Activated CD4-positive, alpha-beta T cell treated with anti-CD3 and anti-CD28 coated beads for 48 hours (primary cell): ENCODE results near the gene PLEKHA8.

ENCODE experiments used
- DNase-seq: peaks from one replicate; pipeline ENCODE4 v3.0.0-alpha.2; 2020

Gene PLEKHA8

DNA sequence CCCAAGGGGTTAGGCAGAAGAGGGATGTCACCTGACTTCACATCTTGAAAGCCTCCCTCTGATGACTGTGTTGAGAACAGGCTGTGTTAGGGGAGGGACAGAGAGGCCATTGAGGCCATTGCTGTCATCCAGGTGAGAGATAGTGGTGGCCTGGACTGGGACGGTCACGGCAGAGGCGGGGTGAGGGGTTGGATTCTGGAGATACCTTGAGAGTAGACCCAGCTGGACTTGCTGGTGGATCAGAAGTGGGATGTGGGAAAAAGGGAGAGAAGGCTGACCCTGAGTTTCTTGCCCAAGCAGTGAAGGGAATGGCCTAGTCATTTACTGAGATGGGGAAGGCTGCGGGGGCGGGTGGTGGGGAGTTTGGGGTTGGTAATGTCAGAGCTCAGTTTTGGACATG is 120.2 kb downstream of the PLEKHA8 start:
- DNase-seq, result no peak

DNA sequence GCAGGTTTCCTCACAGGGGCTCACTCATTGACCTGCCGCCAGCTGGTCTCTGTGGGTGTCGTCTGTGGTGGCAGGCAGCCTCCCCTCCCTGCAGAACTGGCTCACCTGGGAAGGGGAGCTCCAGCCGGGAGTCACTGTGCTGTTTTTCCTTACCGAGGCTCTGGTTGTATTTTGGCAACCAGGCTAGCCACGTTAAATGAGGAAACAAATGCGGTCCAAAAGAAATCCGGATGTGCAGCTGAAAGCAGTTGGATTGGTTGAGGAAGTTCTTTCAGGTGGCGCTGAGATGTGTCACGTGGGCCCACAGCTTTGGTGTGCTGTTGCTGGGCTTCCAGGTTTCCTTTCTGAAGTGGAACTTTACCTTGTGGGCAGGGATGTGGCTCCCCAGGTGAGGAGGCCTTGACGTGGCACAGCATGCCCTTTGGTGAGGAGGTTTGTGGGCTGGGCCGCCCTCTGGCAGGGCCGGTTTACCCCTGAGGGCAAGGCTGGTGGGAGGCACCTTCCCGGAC is 120.8 kb downstream of the PLEKHA8 start:
- peak; percentile 29 for DNase-seq

DNA sequence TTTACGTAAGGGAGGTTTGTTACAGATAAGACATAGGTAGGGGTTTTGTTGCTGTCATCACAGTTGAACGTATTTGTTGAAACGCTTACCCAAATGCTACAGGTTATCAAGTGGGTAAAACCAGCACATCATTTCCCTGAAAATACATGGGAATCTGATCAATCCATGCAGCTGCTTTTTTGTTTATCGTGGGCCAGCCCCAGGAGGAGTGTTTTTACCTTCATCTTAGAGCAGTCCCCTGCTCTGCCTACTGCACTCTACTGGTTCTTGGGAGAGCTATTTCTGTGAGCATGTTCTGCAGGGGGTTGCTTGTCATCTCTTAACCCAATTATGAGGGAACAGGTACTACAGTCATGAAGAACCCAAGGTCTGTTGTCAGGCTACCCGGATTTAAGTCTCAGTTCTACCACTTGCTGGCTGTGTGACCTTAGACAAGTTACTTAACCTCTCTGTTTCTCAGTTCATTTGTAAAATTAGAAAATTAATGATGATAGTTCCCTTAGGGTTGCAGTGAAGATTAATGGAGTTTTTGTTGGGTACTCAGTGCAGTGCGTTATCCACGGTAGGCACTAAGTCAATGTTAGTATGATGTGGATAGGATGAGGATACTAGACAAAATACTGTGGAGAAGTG is 121.5 kb downstream of the PLEKHA8 start:
- DNase-seq, result no peak

DNA sequence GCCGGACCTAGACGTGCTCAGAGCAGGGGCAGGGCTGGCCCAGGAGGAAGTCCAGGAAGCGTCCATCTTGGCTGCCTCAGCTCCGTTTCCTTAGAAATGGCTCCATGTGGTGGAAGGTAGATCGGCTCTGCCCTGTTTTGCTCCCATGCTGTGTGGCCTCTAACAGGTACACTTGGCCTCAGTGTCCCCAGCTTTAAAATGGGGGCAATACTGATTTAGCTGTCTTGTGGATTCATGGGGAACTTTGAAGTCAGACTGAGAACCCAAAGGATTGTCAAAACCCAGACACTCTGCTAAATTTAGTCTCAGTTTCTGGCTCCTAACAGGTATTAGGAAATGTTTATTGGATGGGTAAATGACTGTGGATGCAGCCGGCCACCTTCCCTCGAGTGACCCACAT is 122.5 kb downstream of the PLEKHA8 start:
- no peak for DNase-seq

DNA sequence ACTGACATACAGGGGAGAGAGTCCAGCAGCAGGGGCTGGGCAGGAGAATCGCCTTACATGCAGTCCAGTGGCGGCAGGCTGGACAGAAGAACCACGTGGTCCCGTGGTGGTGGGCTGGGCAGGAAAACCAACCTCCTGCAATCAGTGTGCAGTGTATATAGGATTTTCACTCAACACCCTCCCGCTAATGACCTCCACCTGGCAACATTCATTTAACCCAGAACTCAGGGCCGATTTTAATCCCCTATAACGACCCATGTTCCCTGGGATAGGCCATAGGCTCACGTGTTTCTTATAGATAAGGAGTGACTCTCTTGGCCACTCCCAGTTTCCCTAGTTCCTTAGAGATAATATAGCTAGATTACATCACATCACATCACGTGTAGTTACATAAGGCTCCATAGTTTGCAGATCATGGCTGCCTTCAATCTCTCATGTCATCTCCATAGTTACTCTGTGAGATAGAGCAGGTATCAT is 125.9 kb downstream of the PLEKHA8 start:
- DNase-seq, result no peak

DNA sequence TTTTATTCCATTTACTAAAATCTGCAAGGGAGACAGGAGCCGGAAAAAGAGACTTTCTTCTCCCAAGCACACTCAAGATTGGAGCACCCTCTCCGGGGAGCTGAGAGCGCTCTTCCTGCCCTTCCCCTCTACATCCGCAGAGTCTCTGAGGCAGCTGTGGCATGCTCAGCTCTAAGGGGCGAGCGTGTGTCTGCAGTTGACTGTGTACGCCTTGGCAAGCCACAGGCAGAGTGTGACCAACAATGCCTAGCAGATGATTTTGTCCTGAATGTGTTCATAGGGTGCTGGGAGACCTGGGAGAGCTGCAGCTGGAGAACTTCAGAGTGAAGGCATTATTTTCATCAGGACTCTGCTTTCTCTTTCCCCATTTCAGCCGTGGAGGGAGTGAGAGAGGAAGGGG is 127.3 kb downstream of the PLEKHA8 start:
- no peak for DNase-seq

DNA sequence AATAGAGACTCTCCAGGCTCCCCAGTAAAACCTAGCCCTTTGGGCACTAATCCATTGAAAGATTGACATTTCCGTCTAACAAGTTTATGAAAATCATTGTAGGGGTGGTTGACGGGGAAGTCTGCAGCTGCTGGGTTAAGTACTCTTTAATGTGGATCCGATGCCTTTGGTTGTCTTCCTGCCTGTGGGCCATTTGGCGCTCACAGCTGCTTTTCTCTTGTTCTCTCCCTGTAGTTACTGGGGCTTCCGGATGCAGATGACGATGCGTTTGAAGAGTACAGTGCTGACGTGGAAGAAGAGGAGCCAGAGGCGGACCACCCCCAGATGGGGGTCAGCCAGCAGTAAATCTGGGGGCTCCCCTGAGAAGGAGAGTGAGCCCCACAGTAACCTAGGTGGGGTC is 129.0 kb downstream of the PLEKHA8 start:
- DNase-seq, result peak; percentile 34

DNA sequence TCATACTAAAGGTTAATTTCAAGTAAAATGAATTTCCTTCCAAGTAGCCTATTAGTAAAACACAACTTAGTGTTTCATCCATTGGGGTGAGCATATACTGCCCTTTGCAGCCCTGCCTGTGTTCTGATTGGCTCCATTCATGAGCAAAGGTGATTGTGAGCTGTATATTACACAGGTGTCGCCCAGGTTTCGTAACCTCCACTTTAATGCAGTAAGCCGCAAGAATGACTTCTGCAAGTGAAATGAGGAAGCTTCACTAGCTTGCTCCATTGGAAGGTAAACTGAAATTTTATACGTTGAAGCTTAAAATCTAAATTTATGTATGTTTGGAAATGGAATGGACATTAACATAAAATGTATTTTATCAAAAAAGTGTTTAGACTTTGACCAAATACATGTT is 131.0 kb downstream of the PLEKHA8 start:
- DNase-seq, result no peak

DNA sequence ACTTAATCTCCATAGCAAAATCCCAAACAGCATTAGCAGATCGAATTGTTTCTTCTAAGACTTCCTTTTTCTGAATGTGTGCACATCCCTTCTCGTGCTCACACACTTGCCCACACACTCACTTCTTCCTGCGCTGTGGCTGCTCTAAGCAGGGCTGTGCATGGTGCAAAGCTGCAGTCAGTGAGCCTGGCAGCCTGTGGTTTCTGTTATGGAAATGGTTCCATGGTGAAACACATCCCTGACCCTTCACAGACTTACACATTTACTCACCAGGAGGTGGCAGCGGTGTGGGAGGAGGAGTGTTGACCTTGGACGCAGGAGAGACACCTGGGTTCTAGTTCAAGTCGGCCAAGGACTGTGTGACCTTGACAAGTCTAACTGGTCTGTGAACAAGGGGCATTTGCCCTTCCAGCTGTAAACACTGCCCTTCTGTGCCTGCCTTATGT is 131.5 kb downstream of the PLEKHA8 start:
- peak; percentile 41 for DNase-seq

DNA sequence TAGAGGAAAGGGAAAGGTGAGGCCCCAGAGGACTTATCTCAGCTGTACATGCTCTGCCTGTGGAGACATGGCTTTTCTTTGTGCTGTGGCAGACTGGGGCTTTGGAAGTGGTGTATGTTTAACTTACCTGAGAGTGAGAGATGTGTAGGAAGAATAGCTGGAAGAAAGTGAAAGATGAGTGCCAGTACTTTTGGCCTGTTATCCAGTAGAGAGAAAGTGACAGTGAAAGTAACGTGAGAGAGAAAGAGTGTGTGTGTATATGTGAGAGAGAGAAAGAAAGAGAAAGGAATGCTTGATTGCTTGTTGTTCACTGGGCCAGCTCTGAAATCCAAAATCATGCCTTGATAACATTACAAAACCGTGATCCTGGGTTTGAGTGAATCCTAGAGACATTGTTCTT is 132.1 kb downstream of the PLEKHA8 start:
- no peak for DNase-seq

DNA sequence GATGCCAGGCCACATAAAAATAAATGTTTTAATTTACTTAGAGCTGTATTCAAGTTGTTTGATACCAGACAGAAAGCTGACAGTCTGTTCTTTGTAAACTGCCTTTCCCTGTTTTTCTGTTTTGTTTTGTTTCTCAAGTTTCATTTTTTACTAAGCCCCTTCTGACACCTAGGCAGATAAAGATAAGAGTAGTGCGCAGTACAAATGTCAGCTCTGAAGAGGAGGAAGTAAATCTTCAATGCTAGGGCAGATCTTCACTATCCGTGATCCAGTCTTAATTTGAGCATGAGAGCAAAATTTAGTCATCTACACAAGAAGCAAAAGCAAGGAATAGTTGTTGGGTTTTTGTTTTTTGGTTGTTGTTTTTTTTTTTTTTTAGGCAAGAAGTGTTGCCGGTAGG is 133.9 kb downstream of the PLEKHA8 start:
- no peak for DNase-seq

DNA sequence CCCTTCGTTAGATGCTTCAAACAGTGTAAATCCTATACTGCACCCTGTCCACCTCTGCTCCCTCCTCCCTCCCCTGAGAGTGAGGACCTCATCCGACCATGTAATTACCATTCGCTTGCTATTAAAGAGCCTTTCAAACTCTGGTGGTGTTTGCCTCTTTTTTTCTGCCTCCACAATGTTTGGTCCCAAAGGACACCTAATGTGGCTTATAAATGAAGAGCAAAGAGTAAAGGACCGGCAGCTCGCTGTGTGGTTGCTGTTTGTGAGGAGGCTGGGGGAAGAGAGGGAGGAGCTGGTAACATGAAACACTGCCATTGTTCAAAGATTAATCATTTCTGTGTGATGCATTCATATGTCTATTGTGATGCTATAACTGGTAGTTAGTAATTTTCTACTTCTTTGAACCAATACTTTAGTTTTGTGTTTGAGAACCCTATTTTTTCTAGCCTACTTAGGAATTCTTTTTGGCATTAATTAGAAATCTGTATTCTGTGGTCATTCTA is 134.5 kb downstream of the PLEKHA8 start:
- DNase-seq, result peak; percentile 29

DNA sequence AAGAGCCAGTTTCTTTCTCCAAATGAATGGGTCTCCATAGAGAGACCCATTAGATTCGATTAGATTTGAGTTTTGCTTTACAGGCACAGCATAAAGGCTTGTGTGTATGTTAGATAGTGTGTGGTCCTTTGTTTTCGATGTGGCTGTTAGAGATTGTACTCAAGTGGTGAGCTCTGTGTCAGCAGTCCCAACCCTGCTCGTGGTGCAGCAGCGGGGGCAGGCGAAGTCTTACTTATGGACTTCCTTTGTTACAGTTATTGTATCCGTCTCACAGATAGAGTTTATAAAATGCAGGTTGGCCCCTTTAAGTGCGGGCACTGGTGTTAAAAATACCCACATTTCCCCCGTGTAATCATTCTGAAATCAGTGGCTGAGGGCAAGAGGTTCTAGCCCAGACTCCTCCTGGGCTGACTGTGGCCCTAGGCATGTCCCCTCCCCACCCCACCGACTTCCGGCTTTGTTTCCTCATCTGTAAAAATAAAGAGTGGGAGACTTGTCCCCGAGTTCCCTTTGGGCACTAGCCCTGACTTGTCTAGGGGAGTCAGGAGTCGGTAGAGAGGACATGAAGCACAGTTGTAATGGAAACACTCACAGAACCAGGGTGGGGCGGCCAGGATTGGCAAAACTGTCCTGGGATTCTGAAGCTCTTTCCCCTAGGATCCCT is 135.2 kb downstream of the PLEKHA8 start:
- DNase-seq, result peak; percentile 22

DNA sequence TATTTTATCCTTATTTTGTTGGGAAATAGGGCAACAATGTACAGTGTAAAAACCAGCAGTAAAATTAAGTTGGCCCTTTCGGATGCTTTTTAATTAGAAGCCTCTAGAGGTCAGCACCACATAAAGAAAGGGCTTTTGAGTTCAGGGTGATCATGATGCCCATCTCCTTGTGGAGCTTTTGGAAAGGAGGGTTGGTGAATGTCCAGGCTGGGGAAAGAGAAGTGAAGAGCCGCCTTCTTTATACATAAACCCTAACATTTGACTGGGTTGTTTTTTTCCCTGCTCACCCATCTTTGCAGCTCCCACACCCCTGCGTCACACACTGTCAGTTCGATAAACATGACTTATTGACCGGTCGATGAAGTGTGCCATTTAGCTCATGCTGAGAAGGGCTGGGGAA is 136.4 kb downstream of the PLEKHA8 start:
- no peak for DNase-seq

DNA sequence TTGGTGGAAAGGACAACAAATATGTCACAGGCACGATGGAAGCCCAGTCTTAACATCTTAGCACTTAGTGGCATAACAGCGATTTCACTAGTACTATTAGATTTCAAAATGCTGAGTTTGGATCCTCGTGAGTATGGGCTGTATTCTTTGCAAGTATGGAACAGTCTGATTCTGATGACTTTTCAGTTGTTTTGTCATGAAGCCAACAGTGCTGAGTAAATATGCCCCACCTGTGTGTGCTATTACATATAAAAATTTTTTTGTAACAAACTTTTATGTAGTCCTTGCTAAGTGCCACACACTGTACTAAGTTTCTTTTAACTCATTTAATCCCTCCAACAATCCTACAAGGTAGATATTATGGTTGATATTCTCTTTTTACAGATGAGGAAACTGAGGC is 137.4 kb downstream of the PLEKHA8 start:
- no peak for DNase-seq

DNA sequence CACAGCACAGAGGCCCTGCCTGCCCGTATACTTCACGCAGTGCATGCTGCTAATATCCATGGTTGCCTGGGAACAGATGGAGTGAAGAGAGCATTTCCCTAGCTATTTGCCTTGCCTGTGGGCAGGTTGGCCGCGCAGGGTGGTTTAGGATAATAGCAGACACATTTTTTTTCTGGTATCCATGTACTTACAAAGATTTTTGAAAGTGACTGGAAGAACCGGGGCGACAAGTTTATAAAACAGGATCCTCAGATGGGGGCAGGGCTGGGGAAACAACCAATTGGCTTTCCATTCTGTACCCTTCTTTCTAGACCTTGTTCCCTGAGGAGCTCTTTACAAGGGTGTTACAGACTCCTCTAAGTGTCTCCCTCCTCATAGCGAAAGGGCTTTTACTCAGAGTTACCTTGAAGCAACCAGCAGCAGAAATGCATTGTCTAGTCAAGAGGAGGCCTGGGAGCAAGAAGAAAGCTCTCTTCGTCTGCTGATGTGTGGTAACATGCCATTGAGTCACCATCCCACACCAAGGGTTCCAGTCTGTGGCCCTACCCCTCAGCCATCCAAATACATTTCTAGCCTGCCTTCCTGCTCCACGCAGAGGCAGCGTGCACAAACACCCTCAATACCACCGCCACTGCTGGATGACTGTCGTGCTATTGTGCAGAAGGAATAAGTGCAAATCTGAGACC is 138.1 kb downstream of the PLEKHA8 start:
- DNase-seq, result no peak

DNA sequence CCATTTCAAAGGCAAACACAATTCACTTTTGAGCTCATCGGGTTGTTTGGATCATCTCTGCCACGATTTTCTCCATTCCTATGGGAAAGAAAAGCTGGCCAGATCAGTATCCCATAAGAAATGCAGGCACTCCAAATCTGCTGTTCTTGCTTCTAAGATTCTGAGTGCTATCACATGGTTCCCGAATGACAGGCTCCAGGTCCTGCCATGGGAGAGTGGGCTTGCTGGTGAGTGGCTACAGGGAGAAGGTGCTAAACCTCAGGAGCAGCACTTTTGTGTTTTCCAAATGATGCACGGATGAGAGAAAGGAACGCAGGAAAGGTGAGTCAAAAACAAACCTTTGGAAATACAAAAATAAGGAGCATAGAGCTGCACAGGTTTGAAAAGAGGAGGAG is 138.6 kb downstream of the PLEKHA8 start:
- DNase-seq, result no peak

DNA sequence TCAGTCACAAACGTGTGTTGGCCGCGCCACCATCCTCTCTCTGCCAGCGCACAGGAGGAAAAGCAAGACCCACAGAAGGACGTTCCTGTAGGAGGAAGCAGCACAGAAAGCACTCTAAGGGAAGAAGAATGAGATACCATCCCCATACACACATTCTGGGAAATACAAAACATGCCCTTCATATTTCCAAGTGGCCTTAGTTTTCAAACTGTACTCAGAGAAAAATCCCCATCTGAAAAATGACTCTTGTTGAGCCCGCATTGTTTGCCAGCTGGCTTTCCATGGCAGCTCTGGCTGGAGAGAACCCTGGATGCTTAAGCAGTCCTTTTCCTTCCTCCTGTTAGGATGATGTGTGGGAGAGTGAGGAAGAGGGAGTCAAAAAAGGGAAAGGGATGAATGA is 139.7 kb downstream of the PLEKHA8 start:
- DNase-seq, result no peak

DNA sequence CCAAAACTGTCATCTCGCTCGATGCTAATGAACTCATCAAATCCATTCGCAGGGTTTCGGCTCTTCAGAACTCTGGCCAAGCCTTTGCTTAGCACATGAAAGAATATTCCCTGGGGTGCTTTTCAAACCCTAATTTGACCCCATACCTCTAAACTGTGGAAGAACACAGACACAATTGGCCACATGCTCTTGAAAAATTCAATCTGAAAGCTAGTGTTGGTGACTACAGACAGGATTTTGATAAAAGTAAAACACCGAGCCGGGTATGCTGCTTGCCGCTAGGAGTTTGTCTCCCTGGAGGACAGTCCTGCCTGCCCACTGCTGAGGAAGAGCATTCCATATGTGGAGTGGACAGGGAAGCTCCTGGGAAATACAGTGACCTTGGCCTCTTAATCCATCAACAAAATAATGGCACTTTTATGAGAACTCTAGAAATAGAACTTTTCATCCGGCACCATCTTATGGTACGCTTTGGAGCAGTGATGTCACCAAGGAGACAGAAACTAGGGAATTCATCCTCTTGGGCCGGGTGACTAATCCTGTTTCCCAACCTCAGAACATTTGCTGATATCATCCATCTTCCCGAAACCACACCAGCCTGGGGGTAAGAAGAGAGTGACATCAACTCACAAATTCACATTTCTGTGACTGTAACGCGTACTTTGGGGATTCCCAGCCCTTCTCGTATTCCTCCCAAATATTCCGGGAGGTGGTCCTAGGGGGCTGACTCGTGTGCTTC is 140.8 kb downstream of the PLEKHA8 start:
- DNase-seq, result no peak

DNA sequence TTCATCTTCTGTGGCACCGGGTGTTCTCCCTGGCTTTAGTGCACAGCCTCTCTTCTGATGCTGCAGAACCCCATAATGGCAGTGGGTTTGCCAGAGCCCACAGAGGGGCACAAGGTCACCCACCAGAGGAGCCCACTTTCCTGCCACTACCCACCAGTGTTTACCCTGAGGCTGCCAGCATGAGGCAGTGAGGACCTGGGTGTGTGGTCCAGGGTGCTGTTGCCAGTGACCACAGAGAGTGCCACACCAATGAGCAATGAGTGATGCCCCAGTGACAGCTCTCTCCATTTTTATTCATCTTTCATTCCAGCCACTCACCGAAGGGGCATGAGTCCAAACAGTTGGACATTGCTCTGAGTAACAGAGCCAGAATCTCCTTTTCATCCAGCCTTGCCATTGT is 141.4 kb downstream of the PLEKHA8 start:
- DNase-seq, result no peak

DNA sequence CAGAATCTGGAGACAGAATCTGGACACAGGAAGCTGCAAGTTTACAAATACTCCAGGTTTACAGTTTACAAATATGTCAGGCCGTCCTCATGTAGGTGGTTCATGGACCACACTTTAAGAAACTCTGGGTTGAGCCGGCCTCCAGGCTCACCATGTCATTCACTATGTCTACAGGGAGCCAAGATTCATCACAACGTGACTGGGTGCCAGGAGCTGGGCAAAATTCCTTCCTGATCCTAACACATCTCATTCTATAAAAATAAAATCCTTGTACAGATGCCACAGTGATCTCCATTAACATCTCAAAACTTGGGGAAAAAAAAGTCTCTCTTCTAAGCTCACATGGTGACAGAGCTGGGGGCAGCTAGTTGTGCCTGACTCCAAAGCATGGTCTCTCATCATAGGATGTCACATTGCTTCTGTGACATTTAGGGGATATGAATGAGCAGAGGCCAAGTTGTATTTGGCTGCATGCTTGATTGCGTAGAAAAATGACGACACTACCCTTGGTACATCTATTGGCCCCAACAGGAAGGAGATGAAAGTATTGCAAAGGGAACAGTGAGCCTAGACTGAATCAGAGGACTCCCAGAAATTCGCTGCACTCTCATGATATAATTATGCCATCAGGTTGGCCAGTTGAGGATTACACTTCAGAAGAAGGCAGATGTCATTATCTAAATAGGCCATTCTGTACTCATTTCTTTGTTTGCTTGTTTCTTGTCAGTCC is 142.4 kb downstream of the PLEKHA8 start:
- no peak for DNase-seq

DNA sequence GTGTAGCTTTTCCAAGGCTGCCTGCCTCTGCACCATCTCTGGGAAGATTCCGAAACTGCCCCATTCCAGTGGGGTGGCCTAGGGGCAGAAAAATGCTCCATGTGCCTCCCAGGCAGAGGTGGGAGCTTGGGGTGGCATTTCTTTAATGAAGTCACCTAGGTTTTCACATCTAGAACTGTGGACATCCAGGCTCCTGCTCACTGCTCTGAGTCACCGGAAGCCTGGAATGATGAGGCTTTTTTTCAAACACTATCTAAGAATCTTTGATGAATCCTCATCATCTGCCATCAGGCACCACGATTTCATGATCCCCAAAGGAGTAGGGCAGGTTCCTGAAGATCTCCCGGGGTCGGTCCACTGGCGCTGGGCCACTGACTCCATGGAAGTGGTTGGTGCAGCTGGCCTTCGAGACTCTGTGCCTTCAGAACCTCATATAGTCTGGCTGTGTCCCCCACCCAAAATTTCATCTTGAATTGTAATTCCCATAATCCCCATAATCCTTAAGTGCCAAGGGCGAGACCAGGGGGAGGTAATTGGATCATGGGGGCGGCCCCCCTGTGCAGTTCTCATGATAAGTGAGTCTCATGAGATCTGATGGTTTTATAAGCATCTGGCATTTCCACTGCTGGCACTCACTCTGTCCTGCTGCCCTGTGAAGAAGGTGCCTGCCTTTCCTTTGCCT is 143.7 kb downstream of the PLEKHA8 start:
- DNase-seq, result no peak
